Amniotic stem cell (primary cell): ENCODE measurements around the gene ENC1.

ENCODE experiments used
- DNase-seq: peaks from one replicate; lab custom pipeline; 2025; lab: John Stamatoyannopoulos, UW

ENC1 gene

DNA sequence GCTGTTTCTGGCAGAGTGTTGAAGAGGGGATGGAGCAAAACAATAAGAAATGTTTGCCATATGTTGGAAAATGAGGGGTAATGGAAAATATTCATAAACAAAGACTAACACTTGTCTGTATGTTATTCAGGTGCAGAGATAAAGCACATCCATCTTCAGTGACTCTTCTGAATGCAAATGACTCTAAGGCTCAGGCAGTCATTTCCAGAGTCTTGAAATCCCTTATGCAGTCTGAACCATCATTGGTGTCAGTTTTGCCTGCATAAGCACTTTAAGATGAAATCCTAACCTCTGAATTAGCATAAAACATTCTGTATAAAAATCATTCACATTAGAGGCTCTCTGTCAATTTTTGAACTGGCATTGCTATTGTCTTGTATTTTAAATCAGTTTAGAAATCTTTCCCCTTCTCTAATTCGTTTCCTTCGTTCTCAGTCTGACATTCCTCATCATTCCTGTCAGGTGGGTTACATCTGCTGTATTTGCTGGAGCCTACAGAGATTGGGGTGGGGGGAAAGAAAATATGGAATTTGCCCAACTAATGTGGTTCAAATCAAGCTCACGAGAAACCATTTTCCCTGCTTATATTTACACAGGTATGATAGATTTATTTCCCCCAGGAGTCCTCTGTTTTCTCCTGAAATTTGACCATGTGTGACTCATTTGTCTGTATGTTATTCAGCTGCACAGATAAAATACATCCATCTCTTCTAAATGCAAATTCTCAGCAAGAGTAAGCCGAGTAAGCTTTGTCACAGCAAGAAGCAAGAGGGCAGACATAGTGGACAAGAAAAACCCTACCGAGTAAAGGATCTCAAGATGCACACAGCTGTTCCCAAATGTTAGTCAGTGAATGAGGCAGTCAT, 31.6 kb downstream of the ENC1 start:
- DNase-seq, result no peak

DNA sequence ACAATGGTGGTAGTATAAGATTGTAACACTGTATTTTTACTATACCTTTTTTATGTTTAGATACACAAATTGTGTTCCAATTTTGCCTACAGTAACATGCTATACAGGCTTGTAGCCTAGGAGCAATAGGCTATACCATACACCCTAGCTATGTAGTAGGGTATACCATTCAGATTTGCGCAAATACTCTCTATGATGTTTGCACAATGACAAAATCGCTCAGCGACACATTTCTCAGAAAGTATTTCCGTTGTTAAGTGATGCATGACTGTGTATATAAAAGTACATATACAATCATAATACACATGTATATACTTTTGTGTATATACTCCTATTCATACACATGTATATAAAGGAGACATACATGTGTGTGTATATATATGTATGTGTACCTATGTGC, 34.8 kb downstream of the ENC1 start:
- no peak for DNase-seq

DNA sequence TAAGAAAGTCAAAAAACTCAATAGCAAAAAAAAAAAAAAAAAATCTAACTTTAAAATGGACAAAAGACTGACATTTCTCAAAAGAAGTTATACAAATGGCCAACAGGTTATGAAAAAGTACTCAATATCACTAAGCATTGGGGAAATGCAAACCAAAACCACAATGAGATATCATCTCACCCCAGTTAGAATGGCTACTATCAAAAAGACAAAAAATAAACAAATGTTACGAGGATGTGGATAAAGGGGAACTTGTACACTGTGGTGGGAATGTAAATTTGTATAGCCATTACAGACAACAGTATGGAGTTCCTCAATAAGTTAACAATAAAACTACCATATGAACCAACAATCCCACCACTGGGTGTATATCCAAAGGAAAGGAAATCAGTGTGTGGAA, 37.2 kb downstream of the ENC1 start:
- no peak for DNase-seq

DNA sequence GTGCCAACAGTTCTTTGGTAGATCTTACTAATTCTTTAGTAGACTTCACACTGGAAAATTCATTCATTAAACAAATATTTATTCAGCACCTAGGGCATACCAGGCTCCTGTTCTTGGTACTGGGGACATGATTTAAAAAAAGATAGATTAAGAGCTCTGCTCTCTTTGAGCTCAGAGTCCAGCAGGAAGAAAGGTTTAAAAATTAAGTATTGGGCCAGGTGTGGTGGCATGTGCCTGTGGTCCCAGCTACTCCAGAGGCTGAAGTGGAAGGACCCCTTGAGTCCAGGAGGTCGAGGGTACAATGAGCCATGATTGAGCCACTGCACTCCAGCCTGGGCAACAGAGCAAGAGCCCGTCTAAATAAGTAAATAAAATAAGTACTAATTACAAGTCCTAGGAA, 41.4 kb downstream of the ENC1 start:
- DNase-seq, result no peak

DNA sequence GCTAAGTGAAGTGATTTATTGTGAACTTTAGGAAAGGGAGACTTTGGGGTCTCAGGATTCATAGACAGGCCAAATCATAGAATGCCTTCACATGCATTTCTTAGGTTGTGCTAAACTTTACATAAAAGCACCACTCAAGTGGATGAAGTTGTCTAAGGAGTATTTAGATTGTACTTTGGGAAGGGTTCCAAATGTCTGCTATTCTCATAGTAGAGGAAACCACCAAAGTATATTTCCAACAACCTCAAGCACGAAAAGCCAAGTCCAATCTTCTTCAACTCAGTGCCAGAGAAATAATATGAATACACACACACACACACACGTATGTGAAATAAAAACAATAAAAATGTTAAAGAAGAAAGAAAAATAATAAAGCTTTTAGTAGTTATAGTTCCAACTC, 41.8 kb downstream of the ENC1 start:
- DNase-seq, result no peak

DNA sequence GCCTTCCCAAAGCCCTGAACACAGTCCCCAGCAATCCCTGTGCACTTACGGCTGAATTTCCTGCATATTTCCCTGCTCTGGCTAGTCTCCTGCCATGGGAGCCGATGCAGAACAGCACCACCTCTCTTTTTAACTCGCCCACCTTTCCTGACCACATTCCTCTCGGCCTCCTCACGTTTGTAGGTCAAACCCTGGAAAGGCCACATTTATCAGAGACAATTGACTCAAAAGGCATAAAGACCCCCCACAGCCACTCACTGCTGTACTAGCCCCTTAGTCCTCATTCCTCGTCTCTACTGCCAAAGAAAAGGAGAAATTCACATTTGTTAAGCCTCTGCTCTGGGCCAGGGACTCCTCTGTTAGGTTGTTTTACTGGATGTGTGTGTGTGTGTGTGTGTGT, 43.6 kb downstream of the ENC1 start:
- no peak for DNase-seq

DNA sequence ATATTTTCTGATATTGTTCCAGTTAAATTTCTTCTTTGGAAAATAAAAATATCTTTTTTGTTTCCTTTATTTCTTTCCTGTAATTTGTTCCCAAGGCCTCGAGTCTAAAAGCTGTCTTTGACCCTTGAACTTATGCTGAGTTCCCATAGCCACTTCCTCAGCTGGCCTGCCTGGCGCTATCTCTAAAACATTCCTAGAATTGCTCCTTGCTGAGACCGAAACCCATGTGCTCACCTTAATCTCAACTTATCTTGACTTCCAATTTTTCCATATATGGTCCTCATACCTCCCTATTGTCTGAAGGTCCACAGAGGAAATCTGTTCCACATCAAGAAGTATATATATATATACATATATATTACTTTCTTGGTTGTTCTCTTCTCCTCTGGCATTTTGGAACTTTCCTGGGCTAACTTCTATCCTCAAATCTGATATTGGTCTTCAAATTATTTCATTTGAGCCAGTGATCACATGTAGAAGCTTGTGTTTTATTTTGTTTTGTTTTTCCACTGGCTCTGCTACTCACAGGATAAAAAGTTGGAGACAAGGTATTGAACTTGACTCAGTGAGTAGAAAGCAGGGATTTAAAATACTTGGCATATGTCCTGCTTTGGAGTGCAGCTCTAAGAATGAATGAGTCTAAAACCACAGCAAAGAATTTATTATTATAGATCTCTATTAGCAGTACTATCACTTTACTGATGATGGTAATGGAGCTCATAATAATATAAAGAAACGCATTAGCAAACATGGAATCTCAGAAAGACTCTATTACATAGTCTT, 45.2 kb downstream of the ENC1 start:
- DNase-seq, result no peak

DNA sequence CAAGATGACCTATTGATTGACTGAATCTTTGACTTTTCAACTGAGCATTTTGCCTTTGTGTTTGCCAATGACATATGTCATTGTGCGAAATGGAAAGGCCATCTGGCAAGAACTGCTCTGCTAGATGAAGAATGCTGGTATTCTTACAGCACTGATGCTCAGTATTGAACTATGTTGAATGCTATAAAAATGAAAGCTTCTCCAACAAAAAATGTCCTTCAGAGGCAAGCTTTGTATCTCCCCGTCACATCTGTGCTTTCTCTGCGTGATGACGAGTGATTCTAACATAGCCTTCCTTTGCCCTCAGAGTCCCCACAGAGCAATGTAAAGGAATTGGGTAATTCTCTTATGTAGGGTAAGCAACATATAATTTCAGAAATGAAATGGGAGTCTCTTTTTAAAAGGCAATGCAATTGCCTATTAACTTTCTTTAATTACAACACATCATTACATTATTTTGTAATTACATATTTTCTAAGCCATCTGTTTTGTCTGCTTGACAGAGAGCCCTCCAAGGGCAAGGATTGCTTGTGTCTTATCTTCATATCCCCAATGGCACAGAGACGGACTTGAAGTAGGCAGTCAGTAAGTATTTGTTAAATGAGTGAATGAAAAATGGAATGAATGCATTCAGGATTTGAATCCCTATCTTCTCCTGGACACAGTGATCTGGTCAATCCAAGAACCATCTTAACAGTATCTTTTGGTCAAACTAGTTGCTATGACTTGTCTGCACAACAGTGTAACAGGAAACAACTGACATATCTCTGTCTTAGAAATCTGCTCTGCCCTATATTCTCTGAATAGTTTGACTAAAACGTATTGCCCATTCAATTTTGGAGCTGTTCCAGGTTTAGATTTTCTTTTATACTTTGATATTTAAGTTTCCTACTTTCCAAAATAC, 46.1 kb downstream of the ENC1 start:
- DNase-seq, result no peak

DNA sequence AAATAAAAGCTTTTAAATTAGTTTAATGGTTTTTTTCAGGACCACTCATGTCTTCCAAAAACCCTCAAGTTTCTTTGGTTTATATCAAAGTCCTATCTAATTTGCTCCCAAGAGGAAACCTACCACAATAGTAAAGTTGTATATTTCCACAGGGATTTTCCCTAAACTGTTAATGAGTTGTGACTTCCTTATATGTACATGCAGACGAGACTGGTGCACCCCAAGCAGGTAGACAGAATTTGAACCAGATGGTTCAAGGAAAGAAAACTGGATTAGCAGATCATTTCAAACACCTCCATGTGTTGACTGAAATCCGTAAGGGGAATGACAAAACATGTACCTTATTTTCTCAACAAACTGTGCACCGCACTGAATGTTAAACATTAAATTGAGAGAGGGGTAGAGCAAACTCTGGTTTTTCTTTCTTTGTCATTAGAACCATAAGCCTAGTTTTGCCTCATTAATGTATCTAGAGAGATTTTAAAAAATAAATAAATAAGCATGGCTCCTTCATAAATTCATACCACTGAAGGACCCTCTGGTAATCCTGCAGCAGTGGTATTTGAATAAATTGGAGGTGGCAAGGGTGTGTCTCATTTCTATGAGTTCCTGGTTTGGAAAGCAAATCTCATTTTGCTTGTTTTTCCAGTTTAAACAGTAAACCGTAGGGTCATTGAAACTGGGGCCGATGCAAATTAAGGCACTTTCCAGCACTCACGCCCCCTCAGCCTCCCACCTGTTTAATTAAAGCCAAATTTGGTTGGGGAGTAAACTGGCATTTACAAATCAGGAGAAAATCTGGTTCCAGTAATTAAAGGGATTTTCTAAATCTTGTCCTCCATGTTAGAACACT, 51.1 kb downstream of the ENC1 start:
- no peak for DNase-seq

DNA sequence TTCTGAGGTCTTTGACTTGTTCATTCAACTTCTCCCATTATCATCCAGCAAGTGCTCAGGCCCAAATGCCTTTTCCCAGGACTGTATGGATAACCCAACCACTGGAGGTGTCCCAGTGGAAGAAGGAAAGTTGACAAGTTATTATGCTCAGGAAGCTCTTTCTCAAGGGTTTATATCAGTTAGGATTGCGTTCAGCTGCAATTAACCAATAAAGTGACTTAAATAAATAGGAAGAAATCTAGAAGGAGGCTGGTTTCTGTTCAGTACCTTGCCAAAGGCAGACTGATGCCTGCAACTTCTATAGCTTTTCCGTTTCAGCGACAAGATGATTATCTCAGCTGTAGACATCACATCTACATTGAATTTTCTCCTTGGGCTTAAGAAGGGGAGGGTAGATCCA, 52.1 kb downstream of the ENC1 start:
- no peak for DNase-seq

DNA sequence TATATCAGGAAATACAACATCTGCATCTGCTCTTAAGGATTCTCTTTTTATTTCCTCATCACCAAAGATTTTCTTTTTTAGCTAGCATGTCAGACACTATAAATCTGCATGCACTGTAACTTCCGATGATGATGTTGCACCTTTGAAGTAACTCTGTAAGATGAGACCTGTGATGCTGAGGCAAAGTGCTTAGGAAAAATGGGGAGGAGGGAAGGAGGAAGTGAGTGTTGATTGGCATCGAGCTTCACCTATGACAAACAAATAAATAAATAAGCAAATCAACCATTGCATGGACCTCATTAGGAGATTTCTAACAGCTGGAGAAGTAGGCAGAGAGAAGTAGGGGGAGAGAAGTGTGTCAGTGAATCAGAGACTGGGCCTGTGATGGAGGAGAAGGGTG, 52.6 kb downstream of the ENC1 start:
- no peak for DNase-seq

DNA sequence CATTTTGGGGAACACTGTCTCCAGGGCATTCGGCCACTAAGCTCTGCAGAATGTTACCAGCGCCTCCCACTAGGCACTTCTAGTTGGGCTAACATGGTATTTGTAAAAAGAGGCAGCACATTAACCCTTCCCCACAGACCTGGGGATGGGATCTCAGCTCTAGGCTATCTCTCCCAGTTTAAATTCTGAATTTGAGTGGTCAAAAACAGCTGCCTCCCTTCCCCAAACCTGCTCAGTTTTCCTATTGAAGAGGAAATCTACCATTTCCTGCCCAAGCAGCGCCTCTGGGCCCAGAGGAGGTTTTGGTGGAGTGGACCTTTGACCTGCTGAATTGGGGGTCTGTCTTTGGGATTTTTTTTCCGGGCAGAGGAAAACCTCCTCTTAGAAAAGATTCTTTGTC, 53.2 kb downstream of the ENC1 start:
- DNase-seq, result no peak

DNA sequence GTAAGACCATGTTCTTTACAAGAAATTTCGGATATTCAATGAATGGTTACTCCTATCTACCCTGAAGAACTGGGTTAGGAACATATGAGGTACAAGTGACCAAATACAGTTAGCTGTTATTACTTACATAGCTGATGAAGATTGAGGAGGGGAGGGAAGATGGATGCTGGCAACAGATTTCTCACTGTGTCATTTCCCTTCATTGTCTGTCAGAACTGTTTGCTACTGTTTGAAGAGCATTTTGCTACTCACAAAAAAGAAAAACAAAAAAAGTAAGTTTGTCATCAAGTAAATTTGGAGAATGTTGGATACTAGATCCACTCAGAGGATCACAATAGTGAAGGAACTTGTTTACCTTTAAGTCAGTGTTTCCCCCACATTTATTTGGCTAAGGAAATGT, 53.7 kb downstream of the ENC1 start:
- DNase-seq, result no peak

DNA sequence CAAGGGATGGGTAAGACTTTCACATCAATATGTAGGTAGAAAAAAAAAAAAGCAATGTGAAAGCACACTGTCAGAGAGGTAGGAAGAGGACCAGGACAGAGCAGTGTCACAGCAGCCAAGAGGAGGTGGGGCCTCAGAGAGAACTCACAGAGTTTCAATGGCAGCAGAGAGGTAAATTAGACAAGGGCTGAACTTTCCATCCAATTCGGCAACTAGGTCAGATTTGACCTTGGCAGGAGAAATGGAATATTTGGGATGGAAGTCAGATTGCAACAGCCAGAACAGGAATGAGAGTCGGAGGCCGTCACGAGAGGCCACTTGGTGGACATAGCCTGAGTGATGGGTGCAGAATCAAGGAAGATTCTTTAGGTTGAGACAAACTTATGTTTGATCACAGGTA, 57.7 kb downstream of the ENC1 start:
- DNase-seq, result no peak

DNA sequence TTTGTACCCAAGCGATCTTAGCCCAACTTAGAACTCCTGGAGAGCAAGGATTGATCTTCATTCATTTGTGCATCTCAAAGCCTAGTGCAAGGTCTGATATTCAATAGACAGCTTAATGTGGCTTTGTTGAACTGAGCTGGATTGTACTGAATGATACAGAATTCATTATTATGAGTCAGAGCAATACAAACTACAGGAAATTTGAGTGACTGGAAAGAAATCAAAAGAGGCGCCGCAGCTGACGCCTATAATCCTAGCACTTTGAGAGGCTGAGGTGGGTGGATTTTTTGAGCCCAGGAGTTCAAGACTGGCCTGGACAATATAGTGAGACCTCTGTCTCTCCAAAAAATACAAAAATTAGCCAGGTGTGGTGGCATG, 58.6 kb downstream of the ENC1 start:
- DNase-seq, result no peak

DNA sequence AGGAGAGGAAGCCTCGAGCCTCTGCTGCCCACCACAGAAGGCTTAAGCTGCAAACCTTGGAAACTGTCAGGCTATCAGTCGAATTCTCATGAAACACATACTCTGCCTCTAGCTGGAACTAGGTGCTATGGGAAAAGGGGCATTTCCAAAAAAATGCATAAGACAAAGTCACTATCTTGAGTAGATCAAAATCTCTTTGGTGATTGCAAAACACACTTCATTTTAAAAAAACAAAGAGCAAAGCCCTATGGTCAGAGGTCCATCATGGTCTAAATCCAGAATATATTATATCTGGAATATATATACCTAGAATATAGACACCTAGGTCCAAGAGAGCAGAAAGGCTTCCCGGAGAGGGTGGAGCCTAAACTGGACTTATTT, 59.8 kb downstream of the ENC1 start:
- DNase-seq, result no peak

DNA sequence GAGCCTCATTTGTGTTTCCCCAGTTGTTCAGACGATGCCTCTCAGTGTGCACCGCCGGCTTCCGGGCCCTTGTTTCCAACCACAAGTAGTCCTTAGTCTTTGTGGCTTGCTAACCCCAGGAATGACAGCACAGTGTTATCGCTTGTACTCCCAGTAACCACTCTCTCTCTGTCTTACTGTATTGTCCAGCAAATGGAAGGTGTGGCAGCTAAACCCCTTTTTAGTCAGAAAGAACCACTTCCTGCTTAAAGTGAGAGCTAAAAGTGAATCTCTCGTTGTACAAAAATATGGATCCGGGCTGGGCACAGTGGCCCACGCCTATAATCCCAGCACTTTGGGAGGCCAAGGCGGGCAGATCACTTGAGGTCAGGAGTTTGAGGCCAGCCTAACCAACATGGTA, 61.3 kb downstream of the ENC1 start:
- DNase-seq, result no peak

DNA sequence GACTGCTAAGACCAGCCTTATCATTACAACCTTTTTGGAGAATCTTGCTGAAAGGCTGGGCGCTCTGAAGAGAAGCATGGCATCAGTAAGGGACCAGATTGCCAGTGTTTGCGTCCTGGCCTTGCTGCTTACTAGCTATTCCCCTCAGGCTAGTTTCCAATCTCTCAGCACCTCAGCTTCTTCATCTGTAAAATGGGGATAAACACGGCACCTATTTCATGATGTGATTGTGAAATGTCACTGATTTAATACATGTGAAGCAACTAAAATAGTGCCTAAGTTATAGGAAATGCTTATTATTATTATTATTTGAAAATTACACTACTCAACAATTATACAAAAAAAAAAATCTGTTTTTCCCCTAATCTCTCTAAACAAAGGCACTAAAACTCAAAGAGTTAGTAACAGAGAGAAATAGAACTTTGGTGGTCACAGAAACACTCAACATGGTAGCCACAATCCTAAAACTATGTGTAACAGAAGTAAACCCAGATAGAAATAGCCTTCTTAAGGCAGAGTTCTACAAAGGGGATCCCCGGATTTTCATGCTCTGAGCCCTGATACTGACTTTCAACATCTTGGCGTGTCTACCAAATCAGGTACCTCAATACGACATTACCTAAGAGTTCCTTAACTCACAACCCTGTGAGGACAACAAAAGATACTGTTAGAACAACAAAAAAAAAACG, 62.0 kb downstream of the ENC1 start:
- no peak for DNase-seq
